ENCODE measurements around the gene NUB1.

NUB1 gene

DNA sequence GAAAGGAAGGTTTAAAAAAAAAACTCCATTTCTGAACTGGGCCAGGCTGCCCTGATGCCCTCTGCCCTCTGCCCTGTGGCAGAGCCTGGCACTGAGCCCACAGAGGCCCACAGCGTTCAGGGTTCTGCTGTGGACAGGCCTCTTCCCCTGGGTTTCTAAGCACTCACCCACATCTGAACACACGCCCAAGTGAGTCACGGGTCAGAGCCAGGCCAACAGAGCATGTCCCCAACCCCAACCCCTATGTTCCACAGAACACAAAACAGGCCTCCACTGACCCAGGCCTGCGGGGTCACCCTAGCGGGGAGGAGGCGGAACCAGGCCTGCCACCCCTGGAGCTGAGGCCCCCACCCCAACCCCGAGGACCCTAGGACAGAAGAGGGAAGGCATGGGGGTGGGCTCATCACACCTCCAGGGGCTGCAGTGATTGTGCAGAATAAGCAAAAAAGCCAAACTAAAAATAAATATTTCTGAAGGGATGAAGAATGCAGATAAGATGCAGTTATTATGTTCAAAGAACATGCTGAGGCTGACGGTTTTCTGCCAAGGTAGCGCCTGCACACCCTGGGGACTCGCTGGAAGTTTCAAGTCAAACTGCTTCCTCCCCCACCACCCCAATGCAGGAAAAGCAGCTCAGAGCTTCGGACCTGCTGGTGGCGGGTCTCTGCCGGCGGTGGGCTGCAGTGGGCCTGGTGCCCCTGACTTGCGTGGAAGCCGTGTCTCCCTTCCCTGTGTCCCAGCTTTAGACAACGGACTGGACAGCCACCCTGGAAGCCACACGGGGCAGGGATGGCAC, 62.8 kb downstream of the NUB1 start:
- DNase-seq (ENCODE audit: low spot score) = no peak

DNA sequence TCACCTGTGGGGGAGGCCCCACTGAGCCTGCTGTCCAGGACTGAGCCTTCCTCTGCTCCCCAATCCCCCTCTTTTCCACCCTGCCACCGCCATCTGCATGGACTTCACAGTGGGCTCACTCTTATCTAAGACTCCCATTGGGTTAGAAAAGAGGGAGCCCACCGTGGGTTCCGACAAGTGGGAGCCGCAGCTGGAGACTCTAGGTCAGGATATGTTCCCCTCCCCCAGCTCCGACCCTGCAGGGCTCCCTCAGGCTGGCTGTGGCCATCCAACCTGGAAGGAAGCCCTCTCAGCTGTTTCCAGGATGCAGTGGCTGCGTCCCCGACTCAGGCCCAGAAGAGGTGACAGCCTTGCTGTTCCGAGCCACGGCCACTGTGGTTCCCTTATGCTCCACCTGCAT, 63.4 kb downstream of the NUB1 start:
- no peak for DNase-seq (ENCODE audit: low spot score)

DNA sequence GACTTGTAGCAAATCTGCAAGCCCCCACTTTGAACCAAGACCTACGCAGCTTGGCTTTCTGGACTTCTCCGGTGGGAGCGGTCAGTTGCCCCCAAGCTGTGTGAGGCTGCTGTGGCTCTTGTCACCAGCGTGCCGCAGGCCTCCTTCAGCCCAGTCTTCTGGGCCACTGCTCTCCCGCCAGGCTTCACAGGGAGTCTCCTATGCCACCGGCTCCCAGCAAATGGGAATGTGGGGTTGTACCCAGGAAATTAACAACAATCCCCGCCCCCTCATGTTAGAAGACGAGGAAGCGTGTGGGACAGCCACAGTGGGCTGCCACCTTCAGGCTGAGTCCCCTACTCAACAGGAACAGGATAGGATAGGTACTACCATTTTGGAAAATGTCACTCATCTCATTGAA, 64.0 kb downstream of the NUB1 start:
- DNase-seq (ENCODE audit: low spot score) = no peak

DNA sequence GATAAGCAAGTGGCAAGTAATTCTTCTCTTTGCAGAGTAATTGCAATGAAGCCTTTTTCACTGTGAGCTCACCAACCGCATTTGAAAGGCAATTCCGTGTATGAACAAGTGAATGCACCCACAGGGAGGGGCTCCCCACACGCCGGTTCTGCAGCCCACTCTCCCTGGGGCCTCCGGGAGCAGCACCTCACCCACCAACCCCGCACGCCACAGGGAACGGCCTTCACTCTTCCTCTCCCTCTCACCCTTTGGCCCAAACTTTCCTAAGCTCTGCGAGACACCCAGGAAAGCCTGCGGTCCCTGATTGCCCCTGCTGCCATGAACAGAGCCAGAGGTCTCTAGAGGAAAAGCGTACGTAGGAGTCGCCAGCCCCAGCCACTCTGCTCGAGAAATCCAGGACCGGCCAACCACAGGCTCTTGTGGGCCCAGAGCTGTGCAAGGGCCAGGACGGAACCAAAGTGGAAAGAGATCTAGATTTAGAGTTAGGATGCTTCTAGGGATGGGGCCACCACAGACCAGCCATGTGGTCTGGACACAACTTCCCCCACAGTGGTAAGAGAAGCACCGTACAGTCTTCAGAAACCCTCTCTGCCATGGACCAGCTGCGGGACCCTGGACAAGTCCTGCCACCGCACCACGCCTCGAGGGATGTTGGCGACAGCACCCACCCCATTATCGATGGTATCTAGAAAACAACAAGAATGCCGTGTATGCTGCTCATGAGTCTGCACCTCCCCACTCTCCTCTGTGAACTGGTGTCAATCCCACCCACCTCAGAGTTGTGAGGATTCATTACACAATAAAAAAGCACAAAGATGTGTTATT, 64.7 kb downstream of the NUB1 start:
- DNase-seq (ENCODE audit: low spot score) = no peak

DNA sequence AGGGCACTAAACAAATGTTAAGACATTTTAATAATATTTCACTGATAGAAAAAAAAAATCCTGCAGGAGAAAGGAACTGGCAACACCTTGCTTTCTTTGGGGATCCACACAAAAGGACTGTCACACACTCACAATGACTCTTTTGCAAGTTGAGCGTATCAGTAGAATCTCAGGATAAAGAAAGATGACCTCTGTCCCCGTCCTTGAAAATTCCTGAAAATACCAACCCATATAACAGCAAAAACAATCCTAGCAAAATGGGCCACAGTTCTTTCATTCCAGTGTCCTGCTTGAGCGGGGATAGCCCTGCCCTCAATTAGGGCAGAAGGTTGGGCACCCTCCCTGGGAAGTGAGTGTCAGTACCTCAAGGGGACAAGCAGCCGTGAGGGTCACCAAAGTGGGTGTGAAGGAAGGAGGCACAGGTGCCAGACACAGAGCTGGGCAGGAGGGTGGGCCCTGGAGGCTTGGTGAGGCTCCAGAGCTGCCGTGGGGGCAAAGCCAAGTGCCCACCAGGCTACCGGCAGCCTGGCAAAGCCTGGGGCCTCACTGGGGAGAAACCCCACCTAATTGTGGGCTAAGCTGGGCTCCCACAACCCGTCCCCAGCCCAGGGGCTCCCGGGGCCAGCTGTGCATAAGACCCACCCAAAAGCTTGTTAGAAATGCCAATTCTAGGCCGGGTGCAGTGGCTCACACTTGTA, 65.4 kb downstream of the NUB1 start:
- DNase-seq (ENCODE audit: low spot score) = no peak

DNA sequence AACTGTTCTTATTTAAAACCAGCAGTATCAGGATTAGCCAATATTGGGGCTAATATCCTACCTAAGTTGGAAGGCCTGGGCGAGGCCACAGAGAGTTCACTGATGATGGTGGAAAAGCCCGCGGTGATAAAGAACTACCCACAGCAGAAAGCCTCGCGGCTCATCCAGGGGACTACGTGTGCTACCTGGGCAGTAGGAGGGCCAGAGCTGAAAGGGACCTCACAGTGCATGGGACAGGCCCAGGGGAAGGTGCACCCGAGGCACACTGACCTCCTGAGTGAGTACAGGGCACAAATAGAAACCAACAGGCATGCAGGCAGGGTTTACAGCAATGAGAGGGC, 66.9 kb downstream of the NUB1 start:
- no peak for DNase-seq (ENCODE audit: low spot score)

DNA sequence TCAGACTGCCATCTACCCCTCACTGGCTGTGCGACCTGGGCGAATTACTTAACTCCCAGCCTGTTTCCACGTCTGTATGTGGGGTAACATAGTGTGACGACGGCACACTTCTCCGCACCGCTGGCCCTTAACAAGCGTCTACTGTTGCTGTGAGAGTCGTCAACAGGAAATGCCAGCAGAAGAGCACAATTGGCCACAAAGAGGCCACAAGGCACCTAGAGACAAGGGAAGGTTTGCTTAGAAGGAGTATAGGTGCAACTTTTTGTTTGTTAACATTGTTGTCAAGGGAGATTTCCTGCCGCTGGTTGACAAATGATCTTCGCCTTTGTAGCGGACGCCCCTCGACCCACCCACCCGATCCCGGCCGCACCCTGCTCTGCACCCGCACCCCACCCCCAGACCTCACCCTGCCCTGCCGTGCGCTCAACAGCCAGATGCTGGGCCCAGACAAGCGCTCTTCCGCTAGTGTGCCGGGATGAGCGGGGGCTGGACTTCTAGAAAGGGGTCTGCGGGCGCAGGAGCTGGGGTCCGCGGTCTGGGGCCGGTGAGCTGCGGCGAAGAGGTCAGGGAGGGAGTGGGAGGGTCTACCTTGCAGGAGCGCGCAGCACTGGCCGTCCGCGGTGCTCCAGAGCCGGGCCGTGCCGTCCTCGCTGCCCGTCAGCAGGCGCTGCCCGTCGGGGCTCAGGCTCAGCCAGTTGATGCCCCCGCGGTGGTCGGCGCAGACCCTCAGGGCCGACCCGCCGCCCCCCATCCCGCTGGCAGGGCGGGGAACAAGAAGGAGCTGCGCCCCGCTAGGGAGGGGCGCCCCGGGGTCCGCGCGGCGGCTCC, 67.4 kb downstream of the NUB1 start:
- DNase-seq (ENCODE audit: low spot score) = peak; percentile 54

DNA sequence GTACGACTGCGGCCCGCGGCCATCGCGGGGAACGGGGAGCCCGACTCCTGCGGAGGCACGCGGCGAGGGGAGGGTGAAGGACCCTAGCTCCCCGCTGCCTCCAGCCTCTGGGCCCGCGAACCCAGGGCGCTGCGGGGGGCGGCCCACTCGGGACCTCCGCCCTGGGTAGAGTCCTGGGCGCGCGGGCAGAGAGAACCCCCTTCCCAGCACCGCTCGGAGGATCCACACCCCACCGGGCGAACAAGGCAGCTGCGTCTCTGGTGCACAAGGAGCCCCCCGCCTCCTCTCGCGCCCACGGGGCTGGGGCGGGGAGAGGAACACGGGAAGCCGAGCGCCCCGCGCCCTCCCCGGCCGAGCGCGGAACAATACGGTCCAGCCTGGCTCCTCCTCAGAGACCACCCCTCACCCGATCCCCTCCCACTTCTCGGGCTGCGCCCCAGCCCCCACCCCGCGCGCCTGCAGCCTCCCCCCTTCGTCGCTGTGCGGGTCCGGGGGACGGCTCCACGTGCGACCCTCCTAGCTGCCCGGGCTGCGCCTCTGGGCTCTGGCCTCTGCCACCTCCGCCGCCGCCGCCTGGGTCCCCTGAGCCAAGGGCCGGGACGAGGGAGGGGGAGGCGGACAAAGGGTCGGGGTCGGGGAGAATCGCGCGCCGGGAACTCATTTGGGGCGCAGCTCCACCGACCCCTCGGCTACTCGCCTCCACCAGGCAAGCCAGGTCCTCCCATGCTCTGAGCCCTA, 68.2 kb downstream of the NUB1 start, which contains the start of gene WDR86:
Gene WDR86, minus strand, starts transcription at position 372 of the 738 bp plus-strand sequence. CDS start 449 bp downstream, outside the sequence.
- no peak for DNase-seq (ENCODE audit: low spot score)

DNA sequence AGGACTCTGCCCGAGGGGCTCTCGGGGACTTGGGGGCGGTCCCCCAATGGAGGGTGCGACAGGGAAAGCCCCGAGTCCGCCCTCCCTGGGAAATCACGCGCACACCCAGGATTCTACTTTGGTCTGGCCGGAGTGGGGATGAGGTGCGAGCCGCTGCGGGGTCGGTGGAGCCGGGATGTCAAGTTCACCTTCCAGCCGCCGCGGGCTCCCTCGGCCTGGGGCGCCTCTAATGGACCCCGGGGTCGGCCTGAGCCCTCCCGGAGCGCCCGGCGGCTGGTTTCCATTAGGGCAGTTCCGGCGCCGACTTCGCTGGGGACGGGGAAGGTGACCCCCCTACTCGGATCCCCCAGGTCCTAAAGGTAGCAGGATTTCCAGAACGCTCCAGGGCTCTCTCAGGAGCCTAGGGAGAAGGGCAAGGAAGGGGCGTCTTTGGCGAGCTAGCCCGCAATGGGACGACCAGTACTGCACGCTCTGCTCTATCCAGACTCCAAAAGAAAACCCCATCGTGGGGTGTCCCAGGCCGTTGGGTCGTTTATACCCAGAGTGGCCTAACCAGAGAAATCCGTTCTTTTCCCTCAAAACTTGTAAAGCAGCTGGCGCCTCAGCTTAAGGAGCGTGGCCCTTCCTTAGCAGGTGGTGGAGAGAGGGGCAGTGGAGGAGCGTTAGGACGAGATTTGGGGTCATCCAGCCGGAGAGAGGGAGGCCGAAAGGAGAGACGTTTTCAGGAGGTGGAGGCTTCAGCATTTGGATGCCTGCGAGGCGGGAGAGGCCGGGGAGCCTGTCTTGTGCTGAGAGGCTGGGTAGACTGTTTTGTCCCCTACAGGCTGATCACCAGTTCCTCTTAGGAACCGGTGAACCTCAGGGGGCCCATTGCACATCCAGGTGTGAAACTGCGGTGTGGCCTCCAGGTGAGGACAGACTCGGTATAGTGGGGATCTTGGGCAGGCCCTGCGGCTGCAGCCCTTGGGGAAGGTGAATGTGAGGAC, 69.1 kb downstream of the NUB1 start:
- no peak for DNase-seq (ENCODE audit: low spot score)

DNA sequence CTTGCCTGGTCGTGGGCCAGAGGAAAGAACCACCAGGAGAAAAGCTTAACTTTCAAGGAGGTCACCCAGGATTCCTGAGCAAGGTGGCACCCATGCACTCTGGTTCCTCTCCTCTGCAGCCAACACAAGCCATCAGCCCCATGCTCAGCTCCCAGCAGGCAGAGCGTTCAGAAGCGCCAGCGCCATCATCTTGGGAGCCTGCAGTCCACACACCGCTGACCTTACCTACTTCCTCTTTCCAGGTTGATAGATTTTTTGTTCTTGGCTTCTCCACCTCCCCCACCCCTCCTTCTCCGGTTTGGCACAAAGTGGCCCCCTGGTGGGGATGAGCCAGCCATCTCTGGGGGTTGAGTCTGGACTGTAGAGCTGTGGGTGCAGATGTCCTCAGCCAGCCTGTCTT, 69.9 kb downstream of the NUB1 start:
- no peak for DNase-seq (ENCODE audit: low spot score)

DNA sequence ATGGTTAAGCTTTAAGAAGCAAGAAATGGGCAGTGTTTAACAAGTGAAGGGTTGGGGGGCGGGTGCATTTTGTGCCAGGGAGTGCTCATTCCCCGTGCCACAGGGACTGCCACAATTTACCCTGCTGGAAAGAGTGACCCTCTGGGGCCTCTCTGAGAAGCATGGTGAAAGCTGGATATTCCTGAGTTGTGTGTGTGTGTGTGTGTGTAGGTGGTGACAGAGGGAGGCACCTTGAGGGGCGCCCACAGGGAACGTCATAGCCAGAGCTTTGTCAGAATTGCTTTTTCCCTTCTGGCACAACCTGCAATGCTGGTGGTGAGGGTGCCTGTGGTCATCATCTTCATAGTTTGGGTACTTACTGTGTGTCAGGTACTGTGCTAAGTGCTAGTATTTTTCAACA, 70.7 kb downstream of the NUB1 start:
- DNase-seq (ENCODE audit: low spot score) = no peak

DNA sequence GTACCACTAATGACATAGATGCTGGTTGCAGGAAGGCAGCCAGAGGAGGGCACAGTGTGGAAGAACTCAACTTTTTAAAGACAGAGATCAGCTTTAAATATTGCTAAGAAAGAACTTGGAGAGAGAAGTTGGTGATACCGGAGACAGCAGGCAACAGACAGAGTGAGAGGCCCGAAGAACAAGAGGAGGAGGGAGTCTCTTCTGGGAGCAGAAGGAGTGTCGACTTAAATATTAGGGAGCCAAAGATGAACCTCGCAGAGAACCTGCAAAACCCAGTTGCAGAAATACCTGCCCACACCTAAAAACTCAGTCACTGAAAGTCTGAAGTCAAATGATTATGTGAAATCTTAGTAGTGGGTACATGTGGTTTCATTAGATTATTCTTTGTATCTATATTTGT, 71.6 kb downstream of the NUB1 start:
- no peak for DNase-seq (ENCODE audit: low spot score)

DNA sequence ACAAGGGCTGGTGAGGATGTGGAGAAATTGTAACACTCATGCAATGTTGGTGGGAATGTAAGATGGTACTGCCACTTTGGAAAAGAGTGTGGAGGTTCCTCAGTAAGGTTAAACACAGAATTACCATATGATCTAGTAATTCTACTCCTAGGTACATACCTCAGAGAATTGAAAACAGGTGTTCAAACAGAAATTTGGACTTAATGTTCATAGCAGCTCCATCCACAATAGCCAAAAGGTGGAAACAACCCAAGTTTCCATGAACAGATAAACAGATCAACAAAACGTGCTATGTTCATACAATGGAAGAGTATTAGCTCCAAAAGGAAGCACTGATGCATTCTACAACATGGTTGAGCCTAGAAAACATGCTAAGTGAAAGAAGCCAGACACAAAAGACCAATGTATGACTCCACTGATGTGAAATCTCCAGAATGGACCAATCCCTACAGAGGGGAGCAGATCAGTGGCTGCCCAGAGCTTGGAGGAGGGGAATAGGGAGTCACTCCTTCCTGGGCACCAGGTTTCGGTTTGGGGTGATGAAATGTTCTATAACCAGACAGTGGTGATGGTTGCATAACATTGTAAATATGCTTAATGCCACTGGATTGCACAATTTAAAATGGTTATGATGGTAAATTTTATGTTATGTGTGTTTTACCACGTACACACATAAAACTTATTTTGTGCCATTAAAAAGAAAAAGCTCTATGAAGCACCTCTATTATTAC, 73.9 kb downstream of the NUB1 start:
- no peak for DNase-seq (ENCODE audit: low spot score)

DNA sequence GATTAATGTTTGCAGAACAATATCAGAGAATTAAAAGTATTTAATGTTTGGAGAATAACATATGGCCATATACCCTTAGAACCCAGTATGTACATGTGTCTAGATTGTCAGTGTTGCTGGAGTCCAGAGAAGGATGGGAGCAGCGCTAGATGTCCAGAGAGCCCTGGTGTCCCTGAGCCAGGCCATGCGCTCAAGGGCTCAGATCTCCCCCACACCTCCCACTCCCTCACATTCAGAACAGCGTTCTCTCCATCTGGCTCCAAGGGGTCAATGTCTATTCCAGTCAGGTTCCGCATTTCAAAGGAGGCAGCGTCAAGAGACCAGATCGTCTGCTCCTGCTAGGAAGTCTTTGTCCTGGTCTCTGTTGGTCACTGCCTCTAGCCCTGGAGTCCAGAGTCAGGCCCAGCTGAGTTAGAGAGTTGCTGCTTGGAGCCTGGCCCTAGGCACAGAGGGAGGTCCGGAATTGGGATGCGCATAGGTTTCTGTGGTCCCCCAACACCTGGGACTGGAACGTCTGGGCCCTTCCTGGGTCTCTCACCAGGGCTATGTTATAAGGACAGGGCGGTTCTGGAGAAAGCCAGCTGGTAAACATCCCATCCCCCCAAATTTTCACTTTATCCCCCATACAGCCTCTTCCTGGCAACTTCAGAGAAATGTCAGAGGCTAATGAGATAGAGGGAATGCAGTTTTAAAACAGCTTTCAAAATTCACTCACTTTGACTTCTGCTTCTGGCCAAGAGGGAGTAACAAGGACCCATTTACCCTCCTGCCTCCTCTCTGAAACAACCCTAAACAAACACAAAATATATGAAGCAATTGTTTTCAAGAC, 74.7 kb downstream of the NUB1 start:
- no peak for DNase-seq (ENCODE audit: low spot score)

DNA sequence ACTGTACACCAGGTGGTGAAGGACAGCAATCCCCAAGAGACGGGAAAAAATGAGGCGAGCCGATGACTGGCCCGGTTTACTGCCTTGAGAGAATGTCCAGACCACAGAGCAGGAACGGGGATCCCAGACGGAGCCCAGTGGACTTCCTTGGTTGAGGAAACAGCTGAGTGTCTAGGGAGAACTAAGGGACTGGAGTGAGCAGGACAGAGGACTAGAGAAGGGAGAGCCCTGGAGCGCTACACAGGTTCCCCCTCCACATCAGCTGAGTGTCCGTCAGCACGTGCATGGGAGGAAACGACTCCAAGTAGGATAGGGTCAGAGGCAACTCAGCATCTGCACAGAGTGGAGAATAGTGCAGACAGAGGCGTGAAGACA, 75.3 kb downstream of the NUB1 start:
- no peak for DNase-seq (ENCODE audit: low spot score)

DNA sequence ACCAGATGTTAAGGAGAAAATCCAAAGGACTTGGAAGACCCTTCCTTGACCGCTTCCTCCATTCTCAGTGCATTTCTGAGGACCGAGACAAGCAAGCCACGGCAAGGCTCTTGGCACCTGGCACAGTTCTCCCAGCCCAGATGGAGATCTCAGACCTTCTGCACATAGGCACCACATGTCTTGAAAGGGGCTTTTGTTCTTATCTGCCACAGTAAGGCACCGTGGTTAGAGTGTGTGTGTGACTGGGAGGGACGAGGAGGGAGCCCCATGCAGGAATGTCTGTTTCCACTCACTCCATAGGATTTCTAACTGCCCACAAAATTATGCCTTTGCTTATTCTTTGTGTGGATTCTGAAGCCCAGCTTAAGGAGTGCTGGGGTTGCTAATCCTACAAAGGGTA, 78.5 kb downstream of the NUB1 start:
- no peak for DNase-seq (ENCODE audit: low spot score)

DNA sequence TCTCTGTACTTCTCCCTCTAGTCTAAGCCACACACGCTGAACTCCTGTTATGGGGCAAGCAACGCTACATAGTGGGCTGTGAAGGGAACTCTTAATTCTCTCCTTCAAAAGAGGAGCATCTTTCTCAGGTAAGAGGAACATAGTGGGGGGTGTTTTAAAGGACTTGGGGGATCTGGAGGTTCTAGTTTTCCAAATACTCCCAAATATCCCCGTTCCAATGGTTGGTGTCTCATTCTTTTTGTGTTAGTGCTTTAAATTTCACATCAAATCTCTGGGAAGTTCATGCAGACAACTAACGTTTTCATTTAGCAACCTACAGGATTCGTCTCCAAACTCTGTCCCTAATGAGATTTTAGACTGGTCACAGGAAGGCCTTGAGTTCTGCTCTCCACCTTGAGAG, 80.6 kb downstream of the NUB1 start:
- DNase-seq (ENCODE audit: low spot score) = no peak

DNA sequence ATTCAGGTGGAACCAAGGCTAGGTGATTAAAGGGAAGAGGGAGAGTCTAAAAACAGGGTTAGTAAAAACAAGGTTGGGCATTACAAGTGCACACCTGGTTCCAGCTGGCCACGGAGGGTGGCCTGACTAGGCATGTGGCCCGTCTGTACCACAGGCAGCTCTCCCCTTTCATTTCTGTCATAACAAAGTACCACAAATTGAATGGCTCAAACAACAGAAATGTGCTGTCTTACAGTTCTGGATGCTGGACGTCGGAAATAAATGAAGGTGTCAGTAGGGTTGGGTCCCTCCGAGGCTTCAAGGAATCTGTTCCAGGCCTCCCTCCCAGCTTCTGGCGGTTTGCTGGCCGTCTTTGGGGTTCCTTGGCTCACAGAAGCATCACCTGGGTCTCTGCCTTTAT, 81.6 kb downstream of the NUB1 start:
- DNase-seq (ENCODE audit: low spot score) = no peak

DNA sequence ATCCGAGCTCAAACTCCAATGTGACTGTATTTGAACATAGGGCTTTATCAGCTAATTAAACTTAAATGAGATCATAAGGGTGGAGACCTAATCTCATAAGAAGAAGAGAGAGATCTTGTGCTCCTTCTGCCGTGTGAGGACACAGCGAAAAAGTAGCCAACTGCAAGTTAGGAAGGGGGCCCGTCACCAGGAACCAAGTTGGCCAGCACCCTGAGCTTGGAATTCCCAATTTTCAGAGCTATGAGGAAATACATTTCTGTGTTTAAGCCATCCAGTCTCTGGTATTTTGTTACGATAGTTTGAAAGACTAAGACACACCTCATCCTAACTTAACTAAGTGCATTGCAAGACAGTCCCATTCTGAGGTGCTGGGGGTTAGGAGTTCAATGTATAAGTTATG, 82.3 kb downstream of the NUB1 start:
- no peak for DNase-seq (ENCODE audit: low spot score)

All from germinal center (tissue), 1 donor.